Neural cell (in vitro differentiated cells): Measurements from ENCODE around the gene ACY1.

ENCODE experiments used
- EP300 ChIP-seq: fragments of 450-650 bp; conservative IDR thresholded peaks from 2 replicates; pipeline ENCODE4 v1.6.1; 2014; ENCODE audit warnings: antibody characterized with exemption, mild to moderate bottlenecking, moderate library complexity; ENCODE audit not compliant: poor library complexity, severe bottlenecking
- EZH2 ChIP-seq: fragments of 200-600, 300-800 bp; shearing (Covaris generic), sonication (generic); IDR thresholded peaks from 2 replicates; pipeline ENCODE4 v1.6.1; 2014; ENCODE audit warnings: antibody characterized with exemption, low read length, borderline replicate concordance, mild to moderate bottlenecking; ENCODE audit not compliant: insufficient read depth, poor library complexity, severe bottlenecking
- POLR2AphosphoS5 ChIP-seq: IDR thresholded peaks from 2 replicates; pipeline ENCODE4 v1.6.1; 2012
- RAD21 ChIP-seq: fragments of 450-650 bp; conservative IDR thresholded peaks from 2 replicates; pipeline ENCODE4 v1.6.1; 2014; ENCODE audit warnings: antibody characterized with exemption, mild to moderate bottlenecking, moderate library complexity
- SMC3 ChIP-seq: fragments of 450-650 bp; conservative IDR thresholded peaks from 2 replicates; pipeline ENCODE4 v1.6.1; 2014; ENCODE audit warnings: antibody characterized with exemption, mild to moderate bottlenecking, moderate library complexity; ENCODE audit not compliant: poor library complexity
- TF ChIP-seq, protein P1 (sequence below): fragments of 450-650 bp; IDR thresholded peaks from 2 replicates; pipeline ENCODE4 v1.5.1; 2014; ENCODE audit warnings: antibody characterized with exemption, mild to moderate bottlenecking, moderate library complexity; ENCODE audit not compliant: poor library complexity, severe bottlenecking

DNA sequence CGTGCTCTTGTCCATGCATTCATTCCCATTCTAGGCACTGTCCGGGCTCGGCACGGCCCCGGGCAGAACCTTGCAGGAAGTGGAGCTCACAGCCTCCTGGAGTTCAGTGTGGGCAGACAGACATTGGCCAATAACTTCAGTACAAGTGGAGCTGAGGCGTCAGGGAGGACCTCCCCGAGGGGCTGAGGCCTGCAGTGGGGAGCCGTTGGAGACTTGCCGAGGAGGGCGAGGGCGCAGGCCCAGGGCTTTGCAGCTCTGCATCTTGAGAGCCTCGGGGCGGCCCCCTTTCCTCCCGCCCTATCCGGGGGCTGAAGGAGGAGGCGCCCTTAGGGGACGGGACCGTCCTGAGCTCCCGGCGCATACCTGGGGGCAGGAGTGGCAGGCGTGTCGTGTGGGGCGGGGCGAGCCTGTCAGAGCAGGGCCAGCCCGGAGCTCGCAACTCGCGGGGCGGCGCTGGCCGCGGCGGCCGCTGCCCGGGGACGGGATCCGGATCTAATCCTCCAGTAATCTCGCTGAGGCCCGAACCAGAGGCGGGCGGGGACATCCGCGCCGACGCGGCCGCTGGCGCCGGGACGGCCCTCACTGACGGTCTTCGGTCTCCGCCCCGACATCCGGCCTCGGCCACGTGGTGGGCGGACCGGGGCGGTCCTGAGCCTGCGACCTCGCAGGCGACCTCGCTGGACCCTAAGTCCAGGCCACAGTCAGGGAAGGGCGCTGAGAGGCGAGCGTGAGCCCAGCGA lies at the start of gene ACY1:
- TF ChIP-seq RAD21 = no peak
- TF ChIP-seq EP300 = no peak
- TF ChIP-seq, protein P1, sequence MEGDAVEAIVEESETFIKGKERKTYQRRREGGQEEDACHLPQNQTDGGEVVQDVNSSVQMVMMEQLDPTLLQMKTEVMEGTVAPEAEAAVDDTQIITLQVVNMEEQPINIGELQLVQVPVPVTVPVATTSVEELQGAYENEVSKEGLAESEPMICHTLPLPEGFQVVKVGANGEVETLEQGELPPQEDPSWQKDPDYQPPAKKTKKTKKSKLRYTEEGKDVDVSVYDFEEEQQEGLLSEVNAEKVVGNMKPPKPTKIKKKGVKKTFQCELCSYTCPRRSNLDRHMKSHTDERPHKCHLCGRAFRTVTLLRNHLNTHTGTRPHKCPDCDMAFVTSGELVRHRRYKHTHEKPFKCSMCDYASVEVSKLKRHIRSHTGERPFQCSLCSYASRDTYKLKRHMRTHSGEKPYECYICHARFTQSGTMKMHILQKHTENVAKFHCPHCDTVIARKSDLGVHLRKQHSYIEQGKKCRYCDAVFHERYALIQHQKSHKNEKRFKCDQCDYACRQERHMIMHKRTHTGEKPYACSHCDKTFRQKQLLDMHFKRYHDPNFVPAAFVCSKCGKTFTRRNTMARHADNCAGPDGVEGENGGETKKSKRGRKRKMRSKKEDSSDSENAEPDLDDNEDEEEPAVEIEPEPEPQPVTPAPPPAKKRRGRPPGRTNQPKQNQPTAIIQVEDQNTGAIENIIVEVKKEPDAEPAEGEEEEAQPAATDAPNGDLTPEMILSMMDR = no peak
- TF ChIP-seq EZH2 = no peak
- TF ChIP-seq POLR2AphosphoS5 = no peak
- no peak for TF ChIP-seq SMC3
